ENCODE results near the gene PSMC5. TPM values are rescaled to one million over a fixed set of nuclear protein-coding genes. Genes with fewer than 3 reads are reported as not detected.

Gene PSMC5
- total and polyA plus RNA-seq, 9 of the 15 experiments (the other 6 are each of a cell fraction or from before 2014, with no cell fraction given) = 89.2 to 393 (median 161) TPM

DNA sequence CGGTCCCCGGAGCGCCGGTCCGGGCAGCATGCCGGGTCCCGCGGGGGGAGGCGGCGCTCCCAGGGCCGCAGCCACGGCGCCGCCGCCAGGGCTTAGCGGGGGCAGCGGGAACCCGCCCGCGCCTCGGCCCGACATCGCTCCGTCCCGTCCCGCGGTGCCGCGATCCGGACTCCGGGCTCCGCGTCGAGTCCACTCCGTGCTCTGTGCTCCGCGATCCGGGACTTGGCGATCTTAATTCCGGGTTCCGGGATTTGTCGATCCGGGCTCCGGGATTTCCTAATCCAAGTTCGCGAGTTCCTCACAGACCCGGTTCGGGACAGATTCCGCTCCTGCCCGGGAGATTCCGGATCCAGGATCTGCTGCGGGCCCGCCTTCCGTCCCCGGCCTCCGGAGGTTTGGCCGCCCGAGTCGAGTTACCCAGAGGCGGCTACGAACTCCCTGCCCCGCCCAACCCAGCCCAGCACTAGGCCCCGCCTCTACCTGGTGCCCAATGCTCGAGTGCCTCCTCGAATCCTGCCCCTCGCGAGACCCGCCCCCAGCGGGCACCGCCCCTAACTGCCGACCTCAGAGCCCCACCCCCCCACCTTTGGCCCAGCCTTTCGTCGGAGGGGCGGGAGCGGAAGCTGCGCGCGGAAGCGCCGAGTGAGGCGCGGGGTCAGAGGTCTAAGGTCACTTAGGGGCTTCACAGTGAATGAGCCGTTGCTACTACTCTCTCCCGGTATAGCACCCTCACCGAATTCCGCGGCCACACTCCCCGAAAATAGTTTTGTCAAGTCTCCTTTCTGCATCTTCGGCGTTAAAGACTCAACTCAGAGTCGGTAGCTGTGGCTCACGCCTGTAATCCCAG lies 15.5 kb downstream of the PSMC5 start, which contains the start of gene SMARCD2 (continued):
- TF ChIP-seq BCLAF1 (IDR thresholded peaks at IDR 0.05; ENCODE audit: borderline replicate concordance in 1 of 2, control insufficient read depth in 1 of 2, low read depth in 2 of 2, low read length in 1 of 2) (peak in 1 of 2 experiments; percentile 69; a peak in 2 of 4 replicates), SNRNP70 (optimal IDR thresholded peaks at IDR 0.05; ENCODE audit: low read depth, low read length) (no peak), RFX7 (CRISPR knock-in tag; IDR thresholded peaks at IDR 0.05) (0 out of 2 replicates have a peak, but pooled peaks have one; percentile 64), ZNF23 (CRISPR knock-in tag; IDR thresholded peaks at IDR 0.05) (no peak), DDX20 (tag; IDR thresholded peaks at IDR 0.05; ENCODE audit: low read depth) (no peak), ZBTB7A (IDR thresholded peaks at IDR 0.05; ENCODE audit: borderline replicate concordance, control insufficient read depth, low read depth, low read length) (peak; percentile 98), IRF2 (CRISPR knock-in tag; IDR thresholded peaks at IDR 0.05) (no peak), CHCHD3 (CRISPR knock-in tag; IDR thresholded peaks at IDR 0.05) (no peak), MLX (CRISPR knock-in tag; conservative IDR thresholded peaks at IDR 0.05) (0 out of 4 replicates have a peak, but pooled peaks have one; percentile 31 to 42), RBM39 (optimal IDR thresholded peaks at IDR 0.05; ENCODE audit: low read depth, low read length) (peak; percentile 59), NRF1 (conservative IDR thresholded peaks at IDR 0.05 in 1 of 2, IDR thresholded peaks at IDR 0.05 in 1 of 2) (peak; percentile 86 to 88), ASH1L (IDR thresholded peaks at IDR 0.05; ENCODE audit: borderline replicate concordance, low read depth, partially characterized antibody) (no peak), GTF2A2 (tag; IDR thresholded peaks at IDR 0.05) (no peak), ZNF740 (CRISPR knock-in tag; IDR thresholded peaks at IDR 0.05) (peak; percentile 71), ZNF740 (tag; IDR thresholded peaks at IDR 0.05) (peak in 1 of 2 experiments; percentile 56; a peak in 1 of 4 replicates), PYGO2 (tag; IDR thresholded peaks at IDR 0.05) (0 out of 2 replicates have a peak, but pooled peaks have one; percentile 30), CBFA2T2 (conservative IDR thresholded peaks at IDR 0.05) (no peak), ATF1 (CRISPR knock-in tag; IDR thresholded peaks at IDR 0.05) (peak; percentile 65), ATF1 (tag; IDR thresholded peaks at IDR 0.05) (peak; percentile 81), CBX8 (IDR thresholded peaks at IDR 0.05; ENCODE audit: borderline replicate concordance, extremely low read depth, low read depth, low read length, poor library complexity, severe bottlenecking) (no peak)
- TF ChIP-seq, protein P1, sequence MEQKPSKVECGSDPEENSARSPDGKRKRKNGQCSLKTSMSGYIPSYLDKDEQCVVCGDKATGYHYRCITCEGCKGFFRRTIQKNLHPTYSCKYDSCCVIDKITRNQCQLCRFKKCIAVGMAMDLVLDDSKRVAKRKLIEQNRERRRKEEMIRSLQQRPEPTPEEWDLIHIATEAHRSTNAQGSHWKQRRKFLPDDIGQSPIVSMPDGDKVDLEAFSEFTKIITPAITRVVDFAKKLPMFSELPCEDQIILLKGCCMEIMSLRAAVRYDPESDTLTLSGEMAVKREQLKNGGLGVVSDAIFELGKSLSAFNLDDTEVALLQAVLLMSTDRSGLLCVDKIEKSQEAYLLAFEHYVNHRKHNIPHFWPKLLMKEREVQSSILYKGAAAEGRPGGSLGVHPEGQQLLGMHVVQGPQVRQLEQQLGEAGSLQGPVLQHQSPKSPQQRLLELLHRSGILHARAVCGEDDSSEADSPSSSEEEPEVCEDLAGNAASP (IDR thresholded peaks at IDR 0.05) = no peak

Measured in K562 (cell line).